Measurements from ENCODE around the gene KYAT1.

Gene KYAT1

DNA sequence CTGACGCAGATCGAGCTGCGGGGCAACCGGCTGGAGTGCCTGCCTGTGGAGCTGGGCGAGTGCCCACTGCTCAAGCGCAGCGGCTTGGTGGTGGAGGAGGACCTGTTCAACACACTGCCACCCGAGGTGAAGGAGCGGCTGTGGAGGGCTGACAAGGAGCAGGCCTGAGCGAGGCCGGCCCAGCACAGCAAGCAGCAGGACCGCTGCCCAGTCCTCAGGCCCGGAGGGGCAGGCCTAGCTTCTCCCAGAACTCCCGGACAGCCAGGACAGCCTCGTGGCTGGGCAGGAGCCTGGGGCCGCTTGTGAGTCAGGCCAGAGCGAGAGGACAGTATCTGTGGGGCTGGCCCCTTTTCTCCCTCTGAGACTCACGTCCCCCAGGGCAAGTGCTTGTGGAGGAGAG, 34.5 kb upstream of the KYAT1 start:
- in situ Hi-C loops (cut with HindIII; ENCODE audit: low pct_unique_long_range_greater_than_20kb, low sequenced_read_pairs) = no loop called here
- no peak for TF ChIP-seq JUND (IDR thresholded peaks at IDR 0.05; ENCODE audit: low read depth)
- no peak for DNase-seq (ENCODE audit: low read depth in 1 of 2, low spot score in 1 of 2)

DNA sequence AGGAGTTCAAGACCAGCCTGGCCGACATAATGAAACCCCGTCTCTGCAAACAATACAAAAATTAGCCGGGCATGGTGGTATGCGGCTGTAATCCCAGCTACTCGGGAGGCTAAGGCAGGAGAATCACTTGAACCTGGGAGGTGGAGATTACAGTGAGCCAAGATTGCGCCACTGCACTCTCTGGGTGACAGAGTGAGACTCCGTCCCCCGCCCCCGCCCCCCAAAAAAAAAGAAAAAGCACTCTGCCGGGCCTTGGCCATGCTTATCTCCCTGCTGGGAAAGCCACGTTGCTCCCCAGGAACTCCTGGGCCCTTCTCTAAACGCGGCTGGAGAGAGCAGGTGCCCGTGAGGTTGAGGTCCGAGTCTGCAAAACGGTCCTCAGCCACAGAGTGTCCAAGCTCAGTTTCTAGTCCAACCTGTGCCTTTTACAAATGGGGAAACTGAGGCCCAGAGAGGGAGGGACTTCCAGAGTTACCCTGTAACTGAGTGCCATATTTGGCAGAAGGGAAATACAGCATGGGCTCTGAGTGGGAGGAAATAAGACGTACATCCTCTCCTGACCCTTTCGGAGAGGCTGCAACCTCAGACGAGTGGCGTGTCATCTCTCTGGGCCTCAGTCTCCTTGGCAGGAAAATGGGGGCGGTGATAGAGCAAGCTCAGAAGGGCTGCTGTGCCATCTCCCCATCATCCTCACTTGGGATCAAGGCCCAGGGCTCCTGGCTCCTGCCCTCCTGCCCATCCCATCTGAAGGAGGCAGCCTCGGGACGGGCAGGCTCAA, 32.4 kb upstream of the KYAT1 start:
- TF ChIP-seq JUND (IDR thresholded peaks at IDR 0.05; ENCODE audit: low read depth) = no peak
- no peak for DNase-seq (ENCODE audit: low read depth in 1 of 2, low spot score in 1 of 2)
- in situ Hi-C loops (cut with HindIII; ENCODE audit: low pct_unique_long_range_greater_than_20kb, low sequenced_read_pairs) = no loop called here

DNA sequence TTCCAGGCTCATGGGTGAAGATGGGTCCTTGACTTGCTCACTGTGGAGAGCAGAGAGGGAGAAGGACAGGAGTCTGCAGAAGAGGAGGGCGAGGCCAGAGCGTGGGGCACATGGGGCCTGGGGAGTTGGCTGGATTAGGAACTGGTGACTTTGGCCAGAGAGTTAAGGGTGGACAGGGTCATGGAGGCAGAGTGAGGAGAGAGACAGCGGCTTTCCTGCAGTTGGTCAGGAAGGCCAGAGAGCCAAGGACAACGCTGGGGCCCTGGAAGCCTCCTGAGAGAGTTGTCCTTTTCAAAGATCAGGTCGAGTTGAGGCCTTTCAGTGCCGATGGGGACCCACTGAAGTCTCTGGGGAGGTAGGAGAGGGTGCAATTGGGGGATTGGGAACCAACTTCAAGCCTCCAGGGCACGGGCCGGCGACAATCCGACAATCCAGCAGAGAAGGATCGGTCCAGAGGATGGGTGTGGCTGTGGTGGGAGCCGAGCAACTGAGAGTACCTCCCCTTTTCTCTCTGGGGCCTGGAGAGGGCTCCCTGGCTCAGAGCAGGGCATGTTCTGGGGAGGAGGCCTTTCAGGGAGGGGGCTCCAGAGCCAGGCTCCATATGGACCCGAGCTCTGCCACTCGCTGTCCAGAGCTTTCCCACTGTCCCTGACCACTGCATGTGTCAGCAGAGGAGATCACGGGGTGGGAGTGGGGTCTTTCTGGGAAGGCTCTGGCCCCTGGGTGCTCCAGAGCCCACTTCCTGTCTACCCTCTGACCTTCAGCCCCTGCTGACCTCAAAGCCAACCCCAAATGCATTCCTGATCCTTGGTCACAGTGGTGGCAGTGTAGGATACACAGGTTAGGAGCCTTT, 31.5 kb upstream of the KYAT1 start:
- in situ Hi-C loops (cut with HindIII; ENCODE audit: low pct_unique_long_range_greater_than_20kb, low sequenced_read_pairs) = no loop called here
- TF ChIP-seq JUND (IDR thresholded peaks at IDR 0.05; ENCODE audit: low read depth) = no peak
- DNase-seq (ENCODE audit: low read depth in 1 of 2, low spot score in 1 of 2) = no peak

DNA sequence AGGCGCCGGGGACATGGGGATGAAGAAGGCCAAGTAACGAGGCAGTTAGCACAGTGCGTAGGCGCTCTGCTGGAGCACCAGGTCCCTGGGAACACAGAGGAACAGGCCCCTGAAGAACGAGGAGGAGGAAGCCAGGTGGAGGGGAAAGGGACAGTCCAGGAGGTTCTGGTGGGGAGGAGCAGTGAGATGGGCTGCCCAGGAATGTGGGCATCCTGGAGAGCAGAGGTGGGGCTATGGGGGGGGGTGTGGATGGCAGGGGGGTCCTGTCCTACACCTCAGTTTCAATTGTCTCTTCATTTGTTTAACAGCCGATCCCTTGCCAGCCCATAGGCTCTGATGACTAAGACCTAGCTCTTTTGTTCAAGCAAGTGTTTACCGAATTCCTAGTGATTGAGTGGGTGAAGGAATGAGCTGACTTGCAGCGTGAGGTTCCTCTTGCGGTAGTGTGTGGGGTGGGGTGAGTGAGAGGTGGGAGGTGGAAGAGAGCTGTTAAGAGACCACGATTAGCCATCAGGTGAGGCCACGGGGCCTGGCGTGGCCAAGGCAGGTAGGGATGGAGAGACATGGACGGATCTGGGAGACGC, 30.6 kb upstream of the KYAT1 start:
- peak in 1 of 2 experiments; percentile 24 for DNase-seq (ENCODE audit: low read depth in 1 of 2, low spot score in 1 of 2)

DNA sequence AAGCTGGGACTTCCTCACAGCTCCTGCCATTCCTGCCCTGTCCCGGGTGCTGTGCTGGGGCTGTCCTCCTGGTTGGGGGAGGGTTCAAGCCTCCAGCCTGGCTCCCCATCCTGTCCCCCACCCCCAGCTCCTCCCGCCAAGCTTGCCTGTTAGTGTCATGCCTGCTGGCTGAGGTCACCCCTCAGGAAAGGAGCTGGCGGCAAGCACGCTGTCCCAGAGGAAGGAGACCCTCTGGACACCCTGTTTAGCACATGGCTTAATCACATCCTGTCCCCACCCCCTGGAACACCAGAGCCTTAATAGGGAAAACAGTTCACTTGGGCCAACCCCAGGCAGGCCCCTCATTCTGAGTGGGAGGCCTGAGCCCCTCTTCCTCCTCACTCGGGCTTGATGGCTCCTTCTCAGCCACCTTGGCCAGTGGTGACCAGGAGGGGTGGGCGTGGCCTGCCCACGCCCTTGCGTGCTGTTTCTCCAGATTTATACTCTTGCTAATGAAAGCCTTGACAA, 29.8 kb upstream of the KYAT1 start:
- no peak for DNase-seq (ENCODE audit: low read depth in 1 of 2, low spot score in 1 of 2)
- in situ Hi-C loops (cut with HindIII; ENCODE audit: low pct_unique_long_range_greater_than_20kb, low sequenced_read_pairs) = no loop called here
- TF ChIP-seq JUND (IDR thresholded peaks at IDR 0.05; ENCODE audit: low read depth) = no peak

More for the DNA sequence above, 30.6 kb upstream of the KYAT1 start:
- in situ Hi-C loops (cut with HindIII; ENCODE audit: low pct_unique_long_range_greater_than_20kb, low sequenced_read_pairs) = no loop called here
- TF ChIP-seq JUND (IDR thresholded peaks at IDR 0.05; ENCODE audit: low read depth) = no peak

DNA sequence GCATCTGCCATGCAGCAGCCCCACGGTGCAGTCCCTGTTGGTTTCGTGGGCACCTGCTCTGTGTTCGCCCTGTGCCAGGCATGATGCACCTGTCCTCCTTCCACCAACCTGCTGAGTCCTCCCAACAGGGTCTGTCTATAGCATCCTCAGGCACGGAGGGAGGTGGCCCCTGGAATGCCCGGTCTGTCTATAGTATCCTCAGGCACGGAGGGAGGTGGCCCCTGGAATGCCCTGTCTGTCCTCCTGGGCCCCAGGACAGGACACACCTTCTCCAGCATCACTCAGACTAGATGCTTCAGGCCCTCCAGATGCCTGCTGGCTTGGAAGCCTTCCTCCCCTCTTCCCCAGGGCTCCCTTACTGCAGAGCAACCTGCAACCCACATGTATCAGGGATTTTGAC, 29.2 kb upstream of the KYAT1 start:
- no peak for TF ChIP-seq JUND (IDR thresholded peaks at IDR 0.05; ENCODE audit: low read depth)
- in situ Hi-C loops (cut with HindIII; ENCODE audit: low pct_unique_long_range_greater_than_20kb, low sequenced_read_pairs) = no loop called here
- no peak for DNase-seq (ENCODE audit: low read depth in 1 of 2, low spot score in 1 of 2)

DNA sequence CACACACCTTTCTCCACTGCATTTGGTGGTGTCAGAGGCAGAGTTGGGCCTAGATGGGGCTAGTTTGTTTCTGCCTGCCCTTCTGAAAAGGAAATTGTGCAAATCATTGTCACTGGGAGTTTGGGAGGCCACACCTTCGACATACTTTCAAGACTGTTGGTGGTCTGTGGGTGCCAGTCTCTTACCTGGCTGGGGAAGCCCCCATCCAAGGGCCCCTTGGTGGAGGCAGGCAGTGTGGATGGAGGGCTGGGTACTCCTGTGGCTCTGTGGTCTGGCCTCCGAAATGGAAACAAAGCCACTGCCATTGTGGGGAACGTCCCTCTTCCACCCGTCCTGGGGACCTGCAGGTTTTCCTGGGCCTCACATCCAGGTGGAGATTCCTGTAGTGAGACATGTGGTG, 28.1 kb upstream of the KYAT1 start:
- DNase-seq (ENCODE audit: low read depth in 1 of 2, low spot score in 1 of 2) = no peak
- in situ Hi-C loops (cut with HindIII; ENCODE audit: low pct_unique_long_range_greater_than_20kb, low sequenced_read_pairs) = no loop called here
- TF ChIP-seq JUND (IDR thresholded peaks at IDR 0.05; ENCODE audit: low read depth) = no peak

DNA sequence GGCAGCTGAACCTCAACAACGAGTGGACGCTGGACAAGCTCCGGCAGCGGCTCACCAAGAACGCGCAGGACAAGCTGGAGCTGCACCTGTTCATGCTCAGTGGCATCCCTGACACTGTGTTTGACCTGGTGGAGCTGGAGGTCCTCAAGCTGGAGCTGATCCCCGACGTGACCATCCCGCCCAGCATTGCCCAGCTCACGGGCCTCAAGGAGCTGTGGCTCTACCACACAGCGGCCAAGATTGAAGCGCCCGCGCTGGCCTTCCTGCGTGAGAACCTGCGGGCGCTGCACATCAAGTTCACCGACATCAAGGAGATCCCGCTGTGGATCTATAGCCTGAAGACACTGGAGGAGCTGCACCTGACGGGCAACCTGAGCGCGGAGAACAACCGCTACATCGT, 26.6 kb upstream of the KYAT1 start:
- DNase-seq (ENCODE audit: low read depth in 1 of 2, low spot score in 1 of 2) = no peak
- in situ Hi-C loops (cut with HindIII; ENCODE audit: low pct_unique_long_range_greater_than_20kb, low sequenced_read_pairs) = no loop called here
- TF ChIP-seq JUND (IDR thresholded peaks at IDR 0.05; ENCODE audit: low read depth) = no peak

DNA sequence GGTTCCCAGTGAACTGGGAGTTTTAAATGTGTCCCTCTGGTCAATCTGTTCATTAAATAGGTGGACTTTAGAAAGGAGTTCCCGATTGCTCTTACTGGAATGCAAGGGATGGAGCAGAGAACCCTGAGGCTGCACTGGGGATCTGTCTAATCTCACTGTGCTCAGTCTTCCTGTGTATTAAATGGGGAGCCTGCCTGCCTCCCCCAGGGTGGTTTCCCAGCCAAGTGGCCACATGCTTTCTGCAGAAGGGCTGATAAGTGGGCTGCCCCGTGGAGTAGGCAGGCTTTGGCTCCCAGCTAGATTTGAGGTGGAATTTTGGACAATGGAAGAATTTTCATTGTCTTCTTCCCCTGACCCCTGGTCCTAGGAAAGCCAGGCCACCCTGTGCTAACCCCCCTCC, 25.0 kb upstream of the KYAT1 start:
- in situ Hi-C loops (cut with HindIII; ENCODE audit: low pct_unique_long_range_greater_than_20kb, low sequenced_read_pairs) = no loop called here
- no peak for TF ChIP-seq JUND (IDR thresholded peaks at IDR 0.05; ENCODE audit: low read depth)
- no peak for DNase-seq (ENCODE audit: low read depth in 1 of 2, low spot score in 1 of 2)

DNA sequence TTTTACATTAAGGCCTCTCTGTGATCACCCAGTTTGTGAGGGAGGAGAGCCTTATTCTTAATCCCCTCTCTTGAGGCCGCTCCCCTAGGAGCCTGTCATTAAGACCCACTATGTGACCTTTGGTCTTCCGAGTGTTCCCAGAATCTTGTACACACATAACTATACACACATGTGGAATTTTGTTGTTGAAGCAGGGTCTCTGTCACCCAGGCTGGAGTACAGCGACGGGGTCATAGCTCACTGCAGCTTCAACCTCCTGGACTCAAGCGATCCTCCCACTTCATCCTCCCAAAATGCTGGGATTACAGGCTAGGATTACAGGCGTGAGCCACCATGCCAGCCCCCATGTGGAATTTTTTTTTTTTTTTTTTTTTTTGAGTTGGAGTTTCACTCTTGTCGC, 24.2 kb upstream of the KYAT1 start:
- DNase-seq (ENCODE audit: low read depth in 1 of 2, low spot score in 1 of 2) = no peak
- no peak for TF ChIP-seq JUND (IDR thresholded peaks at IDR 0.05; ENCODE audit: low read depth)
- in situ Hi-C loops (cut with HindIII; ENCODE audit: low pct_unique_long_range_greater_than_20kb, low sequenced_read_pairs) = no loop called here

DNA sequence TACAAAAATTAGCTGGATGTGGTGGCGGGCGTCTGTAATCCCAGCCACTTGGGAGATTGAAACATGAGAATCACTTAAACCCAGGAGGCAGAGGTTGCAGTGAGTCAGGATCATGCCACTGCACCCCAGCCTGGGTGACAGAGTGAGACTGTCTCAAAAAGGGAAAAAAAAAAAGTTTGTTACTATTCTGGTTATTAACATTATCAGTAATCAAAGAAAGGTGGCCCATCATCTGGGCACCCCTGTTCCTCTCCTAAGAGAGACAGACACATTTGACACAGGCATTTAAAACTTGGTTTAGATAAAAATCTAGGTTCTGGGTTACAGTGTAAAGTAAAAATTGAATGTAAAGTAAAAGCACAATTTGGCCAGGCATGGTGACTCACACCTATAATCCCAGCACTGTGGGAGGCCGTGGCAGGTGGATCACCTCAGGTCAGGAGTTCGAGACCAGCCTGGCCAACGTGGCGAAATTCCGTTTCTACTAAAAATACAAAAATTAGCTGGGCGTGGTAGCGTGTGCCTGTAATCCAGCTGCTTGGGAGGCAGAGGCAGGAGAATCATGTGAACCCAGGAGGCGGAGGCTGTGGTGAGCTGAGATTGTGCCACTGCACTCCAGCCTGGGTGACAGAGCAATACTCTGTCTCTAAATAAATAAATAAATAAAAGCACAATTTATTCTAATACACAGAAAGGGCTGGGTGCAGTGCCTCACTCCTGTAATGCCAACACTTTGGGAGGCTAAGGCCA, 22.3 kb upstream of the KYAT1 start:
- in situ Hi-C loops (cut with HindIII; ENCODE audit: low pct_unique_long_range_greater_than_20kb, low sequenced_read_pairs) = no loop called here
- DNase-seq (ENCODE audit: low read depth in 1 of 2, low spot score in 1 of 2) = no peak
- TF ChIP-seq JUND (IDR thresholded peaks at IDR 0.05; ENCODE audit: low read depth) = no peak

DNA sequence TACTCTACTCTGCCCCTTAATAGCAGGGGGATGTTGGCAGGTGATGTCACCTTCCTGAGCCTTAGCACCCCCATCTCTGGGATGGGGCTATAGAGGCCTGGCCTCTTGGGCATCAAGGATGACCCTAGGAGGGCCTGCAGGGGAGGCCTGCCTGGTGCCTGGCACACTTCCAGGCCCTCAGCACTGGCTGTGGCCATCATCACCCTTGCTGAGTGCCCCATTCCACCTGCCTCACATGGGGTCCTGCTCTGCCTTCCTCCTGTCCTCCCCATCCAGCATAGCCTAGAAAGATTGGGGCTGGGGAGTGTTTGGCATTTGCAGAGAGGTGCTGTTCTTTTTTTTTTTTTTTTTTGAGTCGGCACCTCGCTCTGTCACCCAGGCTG, 21.3 kb upstream of the KYAT1 start:
- no peak for DNase-seq (ENCODE audit: low read depth in 1 of 2, low spot score in 1 of 2)
- in situ Hi-C loops (cut with HindIII; ENCODE audit: low pct_unique_long_range_greater_than_20kb, low sequenced_read_pairs) = no loop called here
- no peak for TF ChIP-seq JUND (IDR thresholded peaks at IDR 0.05; ENCODE audit: low read depth)
